ENCODE data around the gene CTNNAL1. TPM values are rescaled to one million over a fixed set of nuclear protein-coding genes. Genes with fewer than 3 reads are reported as not detected.

The CTNNAL1 gene
- total and polyA plus RNA-seq, 2 donors (not counting 3 experiments of a cell fraction or from before 2014, with no cell fraction given), result 29.5 to 76.2 TPM

DNA sequence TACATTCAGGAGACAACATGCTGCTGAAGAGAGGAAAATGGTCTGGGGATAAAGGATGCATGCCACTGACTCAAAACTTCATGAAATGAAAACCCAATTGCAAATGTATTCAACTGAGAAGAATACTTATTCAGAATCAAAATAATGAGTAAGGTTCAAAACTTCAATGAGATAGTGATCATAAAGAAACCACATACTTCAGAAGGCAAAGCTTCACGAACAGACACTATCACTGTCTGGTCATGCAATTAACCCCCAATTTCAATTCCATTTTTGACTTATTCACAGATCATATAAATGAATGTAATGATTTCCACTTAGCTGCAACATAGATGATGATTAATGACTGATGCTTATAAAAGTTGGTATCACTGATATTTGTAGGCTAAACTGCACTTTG is 33.0 kb upstream of the CTNNAL1 start:
- BruUV-seq (replicated peaks), result no TSS peak
- Histone ChIP-seq H3K4me2 (ENCODE audit: insufficient read depth, low read length) (no peak overlapping the region), H3K36me3 (ENCODE audit: control insufficient read depth in 2 of 2, extremely low read depth in 1 of 2, insufficient read depth in 2 of 2, low read length in 2 of 2) (peaks cover 14 to 23% of the 10 kb centered on the region in 2 experiments), H3K9ac (replicated peaks; ENCODE audit: extremely low read depth, insufficient read depth, low read length) (no peak overlapping the region), H3K4me1 (ENCODE audit: control insufficient read depth, extremely low read depth, insufficient read depth, low read length) (no peaks in the 10 kb centered on the region), H3K9me1 (replicated peaks; ENCODE audit: control insufficient read depth, extremely low read depth, insufficient read depth, low read length) (no peaks in the 10 kb centered on the region), H4K20me1 (replicated peaks; ENCODE audit: control insufficient read depth, extremely low read depth, insufficient read depth, low read length) (no peaks in the 10 kb centered on the region), H3K9me3 (replicated peaks; ENCODE audit: control insufficient read depth, insufficient read depth, low read length) (no peaks in the 10 kb centered on the region), H3K27me3 (ENCODE audit: control insufficient read depth in 2 of 2, insufficient read depth in 2 of 2, low read length in 2 of 2) (no peaks in the 10 kb centered on the region), H3K4me3 (replicated peaks in 1 of 3; ENCODE audit: insufficient read depth in 1 of 3, low read depth in 1 of 3, low read length in 3 of 3) (no peak overlapping the region), H3K27ac (ENCODE audit: insufficient read depth, low read depth, low read length) (no peak overlapping the region), H3K79me2 (ENCODE audit: control insufficient read depth, insufficient read depth, low read length) (no peaks in the 10 kb centered on the region), H2AFZ (ENCODE audit: low read depth, low read length) (no peak overlapping the region)
- intact Hi-C loops (cut with micrococcal nuclease) (no loop called here), dilution Hi-C loops (cut with MboI; ENCODE audit: extremely low pct_ligation_motif_present, low sequenced_read_pairs) (no loop called here)
- DNase-seq (ENCODE audit: low read depth, low spot score) (no peak), FAIRE-seq (no peak)
- TF ChIP-seq, protein P1, sequence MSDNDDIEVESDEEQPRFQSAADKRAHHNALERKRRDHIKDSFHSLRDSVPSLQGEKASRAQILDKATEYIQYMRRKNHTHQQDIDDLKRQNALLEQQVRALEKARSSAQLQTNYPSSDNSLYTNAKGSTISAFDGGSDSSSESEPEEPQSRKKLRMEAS (IDR thresholded peaks at IDR 0.05; ENCODE audit: insufficient read depth, insufficient read length), result no peak
- TF ChIP-seq EZH2 (IDR thresholded peaks at IDR 0.05; ENCODE audit: borderline replicate concordance, low read depth, low read length, severe bottlenecking), result no peak
- ChIA-PET POLR2A (no interaction called here), CTCF (interaction anchor here (2.7 kb wide), 1 partner anchor 10 kb away, joined by 15 read pairs; no protein-coding TSS in a partner anchor)

GRCh38 chr9:109043578-109043977 is 30.3 kb upstream of the CTNNAL1 start:
- Histone ChIP-seq H3K4me2 (ENCODE audit: insufficient read depth, low read length) (no peak overlapping the region), H4K20me1 (replicated peaks; ENCODE audit: control insufficient read depth, extremely low read depth, insufficient read depth, low read length) (no peaks in the 10 kb centered on the region), H3K36me3 (ENCODE audit: control insufficient read depth in 2 of 2, extremely low read depth in 1 of 2, insufficient read depth in 2 of 2, low read length in 2 of 2) (peaks cover 10 to 13% of the 10 kb centered on the region in 2 experiments), H3K4me1 (ENCODE audit: control insufficient read depth, extremely low read depth, insufficient read depth, low read length) (peaks cover 15% of the 10 kb centered on the region), H2AFZ (ENCODE audit: low read depth, low read length) (no peak overlapping the region), H3K9me1 (replicated peaks; ENCODE audit: control insufficient read depth, extremely low read depth, insufficient read depth, low read length) (no peaks in the 10 kb centered on the region), H3K27ac (ENCODE audit: insufficient read depth, low read depth, low read length) (no peak overlapping the region), H3K4me3 (replicated peaks in 1 of 3; ENCODE audit: insufficient read depth in 1 of 3, low read depth in 1 of 3, low read length in 3 of 3) (no peak overlapping the region), H3K27me3 (ENCODE audit: control insufficient read depth in 2 of 2, insufficient read depth in 2 of 2, low read length in 2 of 2) (no peaks in the 10 kb centered on the region), H3K79me2 (ENCODE audit: control insufficient read depth, insufficient read depth, low read length) (peaks cover 4% of the 10 kb centered on the region), H3K9ac (replicated peaks; ENCODE audit: extremely low read depth, insufficient read depth, low read length) (no peak overlapping the region), H3K9me3 (replicated peaks; ENCODE audit: control insufficient read depth, insufficient read depth, low read length) (no peaks in the 10 kb centered on the region)
- ChIA-PET CTCF (interaction anchor here (0.6 to 1.5 kb wide), 3 partner anchors 10 to 89 kb away, joined by 3 to 6 read pairs (median 3); no protein-coding TSS in a partner anchor), POLR2A (no interaction called here)
- intact Hi-C loops (cut with micrococcal nuclease) (no loop called here), dilution Hi-C loops (cut with MboI; ENCODE audit: extremely low pct_ligation_motif_present, low sequenced_read_pairs) (no loop called here)
- DNase-seq (ENCODE audit: low read depth, low spot score) (no peak), FAIRE-seq (no peak)
- no peak for TF ChIP-seq POLR2A (IDR thresholded peaks at IDR 0.05; ENCODE audit: low read depth, low read length)
- no peak for TF ChIP-seq GATA2 (IDR thresholded peaks at IDR 0.05; ENCODE audit: insufficient read depth, insufficient read length, low read depth, low read length)
- TF ChIP-seq JUN (IDR thresholded peaks at IDR 0.05; ENCODE audit: borderline replicate concordance, insufficient read depth, insufficient read length, low read depth), result no peak
- TF ChIP-seq, protein P2, sequence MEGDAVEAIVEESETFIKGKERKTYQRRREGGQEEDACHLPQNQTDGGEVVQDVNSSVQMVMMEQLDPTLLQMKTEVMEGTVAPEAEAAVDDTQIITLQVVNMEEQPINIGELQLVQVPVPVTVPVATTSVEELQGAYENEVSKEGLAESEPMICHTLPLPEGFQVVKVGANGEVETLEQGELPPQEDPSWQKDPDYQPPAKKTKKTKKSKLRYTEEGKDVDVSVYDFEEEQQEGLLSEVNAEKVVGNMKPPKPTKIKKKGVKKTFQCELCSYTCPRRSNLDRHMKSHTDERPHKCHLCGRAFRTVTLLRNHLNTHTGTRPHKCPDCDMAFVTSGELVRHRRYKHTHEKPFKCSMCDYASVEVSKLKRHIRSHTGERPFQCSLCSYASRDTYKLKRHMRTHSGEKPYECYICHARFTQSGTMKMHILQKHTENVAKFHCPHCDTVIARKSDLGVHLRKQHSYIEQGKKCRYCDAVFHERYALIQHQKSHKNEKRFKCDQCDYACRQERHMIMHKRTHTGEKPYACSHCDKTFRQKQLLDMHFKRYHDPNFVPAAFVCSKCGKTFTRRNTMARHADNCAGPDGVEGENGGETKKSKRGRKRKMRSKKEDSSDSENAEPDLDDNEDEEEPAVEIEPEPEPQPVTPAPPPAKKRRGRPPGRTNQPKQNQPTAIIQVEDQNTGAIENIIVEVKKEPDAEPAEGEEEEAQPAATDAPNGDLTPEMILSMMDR (IDR thresholded peaks at IDR 0.05; ENCODE audit: extremely low read depth in 1 of 2, insufficient read depth in 1 of 2, low read depth in 1 of 2, low read length in 2 of 2), result no peak
- TF ChIP-seq EZH2 (IDR thresholded peaks at IDR 0.05; ENCODE audit: borderline replicate concordance, low read depth, low read length, severe bottlenecking), result no peak
- TF ChIP-seq FOS (IDR thresholded peaks at IDR 0.05; ENCODE audit: borderline replicate concordance, insufficient read depth, low read length), result no peak
- BruUV-seq (replicated peaks), result no TSS peak
